Activated naive CD4-positive, alpha-beta T cell treated with anti-CD3 and anti-CD28 coated beads for 36 hours (primary cell): ENCODE results near the gene MYL10. TPM values are rescaled to one million over a fixed set of nuclear protein-coding genes. Genes with fewer than 3 reads are reported as not detected.

Source experiments
- CTCF ChIA-PET: fragments of 350-600 bp; sonication (Branson Sonifier 250); formaldehyde crosslinking; loops from one replicate; lab custom pipeline; 2021; ENCODE audit warnings: antibody characterized with exemption; lab: Charles Lee
- DNase-seq: peaks from one replicate; pipeline ENCODE4 v3.0.0-alpha.2; 2020
- H3K27ac Mint-ChIP-seq: one replicate; pipeline ENCODE4 v1.8.0; 2021; ENCODE audit warnings: mild to moderate bottlenecking, mixed read lengths
- H3K27me3 Mint-ChIP-seq: one replicate; pipeline ENCODE4 v1.8.0; 2021; ENCODE audit warnings: low read depth, mixed read lengths
- H3K36me3 Mint-ChIP-seq: one replicate; pipeline ENCODE4 v1.8.0; 2021; ENCODE audit warnings: low read depth, mixed read lengths
- H3K4me1 Mint-ChIP-seq: one replicate; pipeline ENCODE4 v1.8.0; 2021; ENCODE audit warnings: low read depth, mixed read lengths
- H3K4me3 Mint-ChIP-seq: one replicate; pipeline ENCODE4 v1.8.0; 2021; ENCODE audit warnings: mild to moderate bottlenecking, moderate library complexity, mixed read lengths
- H3K9me3 Mint-ChIP-seq: one replicate; pipeline ENCODE4 v1.8.0; 2021; ENCODE audit warnings: mixed read lengths
- intact Hi-C: fragments of 100-400 bp; cut with micrococcal nuclease; formaldehyde crosslinking; loops from one replicate; pipeline ENCODE4 v1.15.1; 2023
- total RNA-seq, 2 experiments: library from RNA; stranded (reverse); gene quantifications; one replicate each; pipeline ENCODE4 v1.2.3, GENCODE V29; 2021

The MYL10 gene
- total RNA-seq: not detected

- H3K36me3 Mint-ChIP-seq: no peaks in the 10 kb centered on the region
- intact Hi-C loops: no loop called here
Measured at GRCh38 chr7:101629171-101629570, at the start of gene MYL10. Gene MYL10 (minus strand): TSS chr7:101629296. CDS start chr7:101629118, 178 bp downstream.

DNA sequence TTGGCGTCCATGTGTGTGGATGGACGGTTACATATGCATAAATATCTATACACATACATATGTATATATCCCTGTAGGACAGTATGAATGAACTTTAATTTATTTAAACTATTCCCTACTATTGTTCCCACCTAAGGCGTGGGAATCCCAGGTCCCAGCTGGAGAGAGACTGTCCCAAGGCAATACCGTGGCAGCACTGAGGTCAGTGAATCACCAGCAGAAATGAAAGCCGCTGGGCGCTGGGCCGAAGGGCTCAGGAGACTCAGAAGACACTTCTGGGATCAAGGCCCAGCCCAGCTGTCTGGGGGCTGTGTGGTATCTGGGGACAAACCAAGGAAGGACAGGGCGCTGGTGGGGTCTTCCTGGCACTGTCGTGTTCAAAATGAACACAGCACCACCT lies 49.6 kb upstream of the MYL10 start:
- CTCF ChIA-PET: interaction anchor here (1.1 kb wide), 1 partner anchor 10 kb away, joined by 3 read pairs; no protein-coding TSS in a partner anchor
- intact Hi-C loops: no loop called here
- H3K27me3 Mint-ChIP-seq: no peaks in the 10 kb centered on the region

More at GRCh38 chr7:101629171-101629570, at the start of gene MYL10:
- H3K4me1 Mint-ChIP-seq: no peaks in the 10 kb centered on the region
- H3K9me3 Mint-ChIP-seq: peaks cover 12% of the 10 kb centered on the region
- H3K27ac Mint-ChIP-seq: no peak within 1 kb of the TSS
- H3K27me3 Mint-ChIP-seq: peaks cover 10% of the 10 kb centered on the region
- no peak within 1 kb of the TSS for H3K4me3 Mint-ChIP-seq
- CTCF ChIA-PET: no interaction called here
- no peak for DNase-seq

DNA sequence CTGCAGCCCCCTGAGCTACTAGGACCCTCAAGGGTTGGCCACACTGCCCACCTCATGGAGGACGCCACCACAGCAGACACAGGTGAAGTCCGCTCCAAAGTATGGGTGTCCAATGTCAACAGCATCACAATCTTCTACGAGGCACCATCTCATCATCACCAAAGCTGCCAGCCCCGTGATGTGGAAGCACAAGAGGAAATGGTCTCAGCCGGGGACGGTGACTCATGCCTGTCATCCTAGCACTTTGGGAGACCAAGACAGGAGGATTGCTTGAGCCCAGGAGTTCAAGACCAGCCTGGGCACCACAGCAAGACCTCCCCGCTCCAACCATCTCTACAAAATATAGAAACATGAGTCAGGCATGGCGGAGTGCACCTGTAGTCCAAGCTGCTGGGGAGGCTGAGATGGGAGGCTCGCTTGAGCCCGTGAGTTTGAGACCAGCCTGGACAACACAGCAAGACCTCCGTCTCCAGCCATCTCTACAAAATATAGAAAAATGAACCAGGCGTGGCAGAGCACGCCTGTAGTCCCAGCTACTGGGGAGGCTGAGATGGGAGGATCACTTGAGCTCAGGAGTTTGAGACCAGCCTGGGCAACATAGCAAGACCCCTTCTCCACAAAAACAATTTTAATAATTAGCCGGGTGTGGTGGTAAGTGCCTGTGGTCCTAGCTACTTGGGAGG lies 48.8 kb upstream of the MYL10 start:
- Mint-ChIP-seq H3K27me3 (no peaks in the 10 kb centered on the region), H3K9me3 (no peaks in the 10 kb centered on the region), H3K4me3 (no peak overlapping the region), H3K4me1 (no peaks in the 10 kb centered on the region), H3K36me3 (no peaks in the 10 kb centered on the region), H3K27ac (no peak overlapping the region)
- intact Hi-C loops: no loop called here
- CTCF ChIA-PET: interaction anchor here (1.1 kb wide), 1 partner anchor 11 kb away, joined by 3 read pairs; no protein-coding TSS in a partner anchor
- no peak for DNase-seq

More for the DNA sequence above, 49.6 kb upstream of the MYL10 start:
- Mint-ChIP-seq H3K4me3 (no peak overlapping the region), H3K4me1 (no peaks in the 10 kb centered on the region), H3K36me3 (no peaks in the 10 kb centered on the region), H3K9me3 (no peaks in the 10 kb centered on the region), H3K27ac (no peak overlapping the region)
- DNase-seq: no peak

GRCh38 chr7:101677391-101677790 lies 48.3 kb upstream of the MYL10 start:
- Mint-ChIP-seq H3K27ac (no peak overlapping the region), H3K4me1 (no peaks in the 10 kb centered on the region), H3K9me3 (no peaks in the 10 kb centered on the region), H3K36me3 (no peaks in the 10 kb centered on the region), H3K4me3 (no peak overlapping the region), H3K27me3 (no peaks in the 10 kb centered on the region)
- CTCF ChIA-PET: no interaction called here
- intact Hi-C loops: no loop called here
- DNase-seq: no peak

DNA sequence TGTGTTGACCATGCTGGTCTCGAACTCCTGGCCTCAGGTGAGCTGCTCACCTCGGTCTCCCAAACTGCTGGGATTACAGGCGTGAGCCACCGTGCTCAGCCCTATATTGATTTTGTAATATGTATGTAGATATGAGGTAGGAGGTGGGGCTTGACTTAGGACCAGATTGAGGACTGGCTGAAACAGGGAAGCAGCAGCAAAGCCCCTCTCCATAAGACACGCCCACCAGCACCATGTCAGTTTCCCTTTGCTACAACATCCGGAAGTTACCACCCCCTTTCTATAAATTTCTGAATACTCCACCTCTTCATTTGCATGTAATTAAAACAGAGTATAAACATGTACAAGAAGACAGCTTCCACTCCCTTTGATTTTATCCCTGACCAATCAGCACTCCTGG lies 47.9 kb upstream of the MYL10 start:
- Mint-ChIP-seq H3K9me3 (no peaks in the 10 kb centered on the region), H3K36me3 (no peaks in the 10 kb centered on the region), H3K27me3 (no peaks in the 10 kb centered on the region), H3K4me3 (no peak overlapping the region), H3K27ac (no peak overlapping the region), H3K4me1 (no peaks in the 10 kb centered on the region)
- intact Hi-C loops: no loop called here
- CTCF ChIA-PET: no interaction called here
- DNase-seq: no peak

DNA sequence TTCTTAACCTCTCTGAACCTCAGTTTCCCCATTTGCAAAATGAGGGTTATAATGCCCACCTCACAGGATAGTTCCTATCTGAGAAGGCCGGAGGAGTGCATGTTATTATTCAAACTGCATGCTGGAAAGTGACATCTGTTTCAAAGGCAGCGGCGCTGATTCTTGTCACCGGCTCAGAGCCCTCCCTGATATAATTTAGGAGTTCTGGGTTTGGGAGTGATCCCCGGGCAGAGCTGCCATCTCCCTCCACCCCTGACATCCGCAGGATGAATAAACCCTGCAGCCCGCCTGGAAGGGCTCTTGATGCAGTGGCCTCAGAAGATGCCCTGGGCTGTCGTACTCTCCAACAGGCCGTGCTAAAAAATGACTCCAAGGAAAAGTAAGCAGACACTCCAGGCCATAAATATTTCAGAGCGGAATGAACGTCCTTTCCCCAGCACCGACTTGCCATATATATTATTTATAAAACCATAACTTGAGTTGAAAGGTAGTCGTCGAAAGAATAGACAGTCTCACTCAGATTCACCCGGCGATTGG lies 47.0 kb upstream of the MYL10 start:
- Mint-ChIP-seq H3K9me3 (no peaks in the 10 kb centered on the region), H3K27me3 (no peaks in the 10 kb centered on the region), H3K36me3 (no peaks in the 10 kb centered on the region), H3K4me3 (no peak overlapping the region), H3K4me1 (no peaks in the 10 kb centered on the region), H3K27ac (no peak overlapping the region)
- intact Hi-C loops: no loop called here
- DNase-seq: no peak
- CTCF ChIA-PET: no interaction called here

- H3K27ac Mint-ChIP-seq: no peak overlapping the region
- no peaks in the 10 kb centered on the region for H3K4me1 Mint-ChIP-seq
- DNase-seq: no peak
- CTCF ChIA-PET: no interaction called here
- H3K27me3 Mint-ChIP-seq: no peaks in the 10 kb centered on the region
- H3K36me3 Mint-ChIP-seq: no peaks in the 10 kb centered on the region
- intact Hi-C loops: no loop called here
- no peak overlapping the region for H3K4me3 Mint-ChIP-seq
- no peaks in the 10 kb centered on the region for H3K9me3 Mint-ChIP-seq
Measured at GRCh38 chr7:101674439-101674838, 45.3 kb upstream of the MYL10 start.

DNA sequence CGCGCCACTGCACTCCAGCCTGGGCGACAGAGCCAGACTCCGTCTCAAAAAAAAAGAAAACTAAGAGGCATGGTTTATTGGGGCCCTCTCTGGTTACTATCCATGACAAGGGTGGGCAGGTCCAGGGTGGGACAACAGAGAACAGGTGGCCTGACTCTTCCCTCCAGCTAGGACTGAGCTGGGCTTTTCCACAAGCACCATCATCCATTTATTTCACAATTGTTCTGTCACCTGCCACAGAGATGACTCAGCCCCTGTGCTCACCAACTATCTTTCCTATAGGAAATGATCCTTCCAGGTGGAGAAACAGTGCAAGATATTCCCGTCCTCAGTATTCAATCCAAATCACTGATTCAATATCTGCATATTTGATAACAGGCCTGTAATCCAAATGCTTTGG lies 44.9 kb upstream of the MYL10 start:
- no peak for DNase-seq
- Mint-ChIP-seq H3K4me1 (no peaks in the 10 kb centered on the region), H3K4me3 (no peak overlapping the region), H3K9me3 (no peaks in the 10 kb centered on the region), H3K36me3 (no peaks in the 10 kb centered on the region), H3K27ac (no peak overlapping the region), H3K27me3 (no peaks in the 10 kb centered on the region)
- intact Hi-C loops: no loop called here
- CTCF ChIA-PET: no interaction called here

DNA sequence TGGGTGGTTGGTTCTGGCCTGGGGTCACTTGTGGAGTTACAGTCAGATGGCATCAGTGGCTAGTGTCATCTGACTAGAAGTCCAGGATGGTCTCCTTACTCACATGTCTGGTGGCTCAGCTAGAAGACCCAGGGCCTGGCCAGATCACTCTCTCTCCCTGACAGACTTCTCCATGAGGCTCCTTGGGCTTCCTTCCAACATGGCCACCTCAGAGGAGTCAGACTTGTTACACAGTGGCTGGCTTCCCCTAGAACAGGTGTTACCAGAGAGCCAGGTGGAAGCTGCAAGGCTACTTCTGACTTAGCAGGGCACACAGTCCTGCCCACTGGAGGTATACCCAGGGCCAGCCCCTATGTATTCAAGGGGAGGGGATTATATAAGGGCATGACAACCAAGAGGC lies 44.2 kb upstream of the MYL10 start:
- DNase-seq: no peak
- CTCF ChIA-PET: interaction anchor here (0.6 kb wide), 1 partner anchor 144 kb away, joined by 3 read pairs; the partner anchor contains the start of gene CUX1
- no peaks in the 10 kb centered on the region for H3K9me3 Mint-ChIP-seq
- no peaks in the 10 kb centered on the region for H3K4me1 Mint-ChIP-seq
- no peaks in the 10 kb centered on the region for H3K36me3 Mint-ChIP-seq
- H3K27ac Mint-ChIP-seq: no peak overlapping the region
- intact Hi-C loops: no loop called here
- no peak overlapping the region for H3K4me3 Mint-ChIP-seq
- H3K27me3 Mint-ChIP-seq: no peaks in the 10 kb centered on the region

GRCh38 chr7:101671371-101672356 lies 42.6 kb upstream of the MYL10 start:
- no peaks in the 10 kb centered on the region for H3K4me1 Mint-ChIP-seq
- no peak for DNase-seq
- CTCF ChIA-PET: no interaction called here
- intact Hi-C loops: no loop called here
- H3K9me3 Mint-ChIP-seq: no peaks in the 10 kb centered on the region
- no peaks in the 10 kb centered on the region for H3K36me3 Mint-ChIP-seq
- H3K27me3 Mint-ChIP-seq: no peaks in the 10 kb centered on the region
- H3K4me3 Mint-ChIP-seq: no peak overlapping the region
- H3K27ac Mint-ChIP-seq: no peak overlapping the region

GRCh38 chr7:101669307-101669706 lies 40.2 kb upstream of the MYL10 start:
- CTCF ChIA-PET: interaction anchor here (0.8 kb wide), 1 partner anchor 12 kb away, joined by 3 read pairs; no protein-coding TSS in a partner anchor
- DNase-seq: peak; percentile 14

GRCh38 chr7:101668726-101669125 lies 39.6 kb upstream of the MYL10 start:
- Mint-ChIP-seq H3K9me3 (peaks cover 1% of the 10 kb centered on the region), H3K27me3 (no peaks in the 10 kb centered on the region), H3K4me3 (no peak overlapping the region), H3K27ac (no peak overlapping the region), H3K36me3 (no peaks in the 10 kb centered on the region), H3K4me1 (no peaks in the 10 kb centered on the region)
- CTCF ChIA-PET: interaction anchor here (0.8 kb wide), 1 partner anchor 11 kb away, joined by 3 read pairs; no protein-coding TSS in a partner anchor
- DNase-seq: no peak
- intact Hi-C loops: no loop called here

More at GRCh38 chr7:101669307-101669706, 40.2 kb upstream of the MYL10 start:
- Mint-ChIP-seq H3K4me1 (no peaks in the 10 kb centered on the region), H3K9me3 (no peaks in the 10 kb centered on the region), H3K36me3 (no peaks in the 10 kb centered on the region), H3K27me3 (no peaks in the 10 kb centered on the region), H3K4me3 (no peak overlapping the region), H3K27ac (no peak overlapping the region)
- intact Hi-C loops: no loop called here
